SK-N-SH (cell line): ENCODE measurements around the gene NCKAP5. TPM values are rescaled to one million over a fixed set of nuclear protein-coding genes. Genes with fewer than 3 reads are reported as not detected.

Experiments
- CTCF ChIA-PET: fragments of 300-600, 350-600 bp; formaldehyde crosslinking; extraction: SDS; loops from one replicate; lab custom pipeline; 2021; lab: Yijun Ruan, JAX
- POLR2A ChIA-PET: fragments of 350-600 bp; sonication (Branson Sonifier 250); formaldehyde crosslinking; extraction: SDS; loops from one replicate; lab custom pipeline; 2020; ENCODE audit warnings: antibody characterized with exemption, inconsistent platforms; lab: Yijun Ruan, JAX
- DNase-seq: peaks from one replicate; pipeline ENCODE4 v3.0.0; 2012
- H2AFZ ChIP-seq: fragments of 200-600 bp; sonication (generic); 2 replicates; pipeline ENCODE4 v1.8.1; 2016; ENCODE audit warnings: antibody characterized with exemption, mild to moderate bottlenecking, low read depth
- H3F3A ChIP-seq: fragments of 200-600 bp; sonication (generic); replicated peaks from 2 replicates; pipeline ENCODE3; 2016; ENCODE audit warnings: antibody characterized with exemption, mild to moderate bottlenecking; ENCODE audit not compliant: insufficient read depth
- H3K27ac ChIP-seq, 2 experiments: fragments of 200-500 bp in 1 of 2; fragments of 200-600 bp in 1 of 2; sonication (Bioruptor generic) in 1 of 2; sonication (generic), shearing (Covaris generic) in 1 of 2; 2 replicates each; pipeline versions ENCODE4 v1.5.1 to v1.6.1; 2014 to 2016; ENCODE audit warnings: low read depth in 2 of 2, inconsistent platforms in 1 of 2, low read length in 1 of 2, mild to moderate bottlenecking in 1 of 2, mixed read lengths in 1 of 2
- H3K27me3 ChIP-seq: fragments of 200-600 bp; sonication (generic), shearing (Covaris generic); 2 replicates; pipeline ENCODE4 v1.6.1; 2016; ENCODE audit warnings: mixed run types; ENCODE audit not compliant: insufficient read depth
- H3K36me3 ChIP-seq, 2 experiments: fragments of 200-500 bp in 1 of 2; fragments of 200-600 bp in 1 of 2; sonication (Bioruptor generic) in 1 of 2; sonication (generic) in 1 of 2; replicated peaks in 1 of 2; 2 replicates each; pipeline versions ENCODE3 to v1.5.1; 2014 to 2016; ENCODE audit warnings: low read length in 1 of 2, mild to moderate bottlenecking in 1 of 2; ENCODE audit not compliant: insufficient read depth in 2 of 2, control insufficient read depth in 1 of 2
- H3K4me1 ChIP-seq, 2 experiments: fragments of 200-500 bp in 1 of 2; fragments of 200-600 bp in 1 of 2; sonication (Bioruptor generic) in 1 of 2; sonication (generic), shearing (Covaris generic) in 1 of 2; 2 replicates each; pipeline versions ENCODE4 v1.5.1 to v1.6.1; 2014 to 2016; ENCODE audit warnings: low read depth in 1 of 2, low read length in 1 of 2, mixed run types in 1 of 2; ENCODE audit not compliant: insufficient read depth in 2 of 2, control insufficient read depth in 1 of 2
- H3K4me2 ChIP-seq: fragments of 200-600 bp; sonication (generic), shearing (Covaris generic); 2 replicates; pipeline ENCODE4 v1.6.1; 2017; ENCODE audit warnings: mixed run types
- H3K4me3 ChIP-seq, 2 experiments: fragments of 200-500 bp in 1 of 2; fragments of 200-600 bp in 1 of 2; sonication (Bioruptor generic) in 1 of 2; sonication (generic), shearing (Covaris generic) in 1 of 2; 2 replicates each; pipeline versions ENCODE4 v1.5.1 to v1.8.1; 2014 to 2016; ENCODE audit warnings: low read depth in 2 of 2, inconsistent platforms in 1 of 2, low read length in 1 of 2, mild to moderate bottlenecking in 1 of 2, mixed read lengths in 1 of 2, moderate library complexity in 1 of 2
- H3K79me2 ChIP-seq: fragments of 200-600 bp; sonication (generic); 2 replicates; pipeline ENCODE4 v1.8.1; 2017; ENCODE audit warnings: mild to moderate bottlenecking; ENCODE audit not compliant: insufficient read depth
- H3K9ac ChIP-seq: fragments of 200-600 bp; sonication (generic); 2 replicates; pipeline ENCODE4 v1.6.1; 2017; ENCODE audit warnings: mixed run types
- H3K9me2 ChIP-seq: fragments of 200-600 bp; sonication (generic); 2 replicates; pipeline ENCODE4 v1.6.1; 2017; ENCODE audit warnings: mixed run types
- H3K9me3 ChIP-seq: fragments of 200-600 bp; sonication (generic); 2 replicates; pipeline ENCODE4 v1.6.1; 2017; ENCODE audit warnings: mixed run types, mild to moderate bottlenecking, moderate library complexity
- H4K20me1 ChIP-seq: fragments of 200-600 bp; sonication (generic); 2 replicates; pipeline ENCODE4 v1.6.1; 2017; ENCODE audit warnings: mild to moderate bottlenecking, mixed run types; ENCODE audit not compliant: insufficient read depth
- FOSL2 ChIP-seq: IDR thresholded peaks from 2 replicates; pipeline ENCODE4 v1.4.0; 2012; ENCODE audit warnings: low read depth, mild to moderate bottlenecking, moderate library complexity, borderline replicate concordance
- FOXJ3 ChIP-seq: sonication (generic); formaldehyde crosslinking; IDR thresholded peaks from 2 replicates; pipeline ENCODE4 v1.5.1; 2020; ENCODE audit warnings: mild to moderate bottlenecking, missing genetic modification reagents
- GABPA ChIP-seq: IDR thresholded peaks from 2 replicates; pipeline ENCODE4 v1.4.0; 2012; ENCODE audit warnings: low read depth, mild to moderate bottlenecking
- GATA2 ChIP-seq: sonication (generic); formaldehyde crosslinking; IDR thresholded peaks from 2 replicates; pipeline ENCODE4 v1.5.0; 2020; ENCODE audit warnings: mild to moderate bottlenecking, missing genetic modification reagents
- MEF2A ChIP-seq: IDR thresholded peaks from 2 replicates; pipeline ENCODE4 v1.4.0; 2012; ENCODE audit warnings: low read depth, borderline replicate concordance
- RXRA ChIP-seq: IDR thresholded peaks from 2 replicates; pipeline ENCODE4 v1.4.0; 2012; ENCODE audit warnings: low read depth, mild to moderate bottlenecking, borderline replicate concordance
- TCF12 ChIP-seq: IDR thresholded peaks from 2 replicates; pipeline ENCODE4 v1.4.0; 2012
- YY1 ChIP-seq: IDR thresholded peaks from 2 replicates; pipeline ENCODE4 v1.4.0; 2012; ENCODE audit warnings: low read depth, mild to moderate bottlenecking
- WGBS: methylation state at CpG from one replicate; pipeline ENCODE4 v1.1.6; 2017; ENCODE audit warnings: low lambda C conversion rate; 5-methylcytosine and 5-hydroxymethylcytosine counted together
- polyA plus RNA-seq, 3 experiments: library from polyadenylated mRNA; depleted of rRNA; stranded (reverse); fragments of >200 nt; gene quantifications; 2 replicates each; pipeline ENCODE4 v1.2.3, GENCODE V29; 2012
- TF ChIP-seq, protein P1 (sequence below): fragments of 150-350 bp; IDR thresholded peaks from 2 replicates; pipeline ENCODE4 v1.6.1; 2016; ENCODE audit warnings: mild to moderate bottlenecking, low read depth, low read length
- TF ChIP-seq, protein P2 (sequence below): IDR thresholded peaks from 2 replicates; pipeline ENCODE4 v1.4.0; 2012; ENCODE audit warnings: low read depth
- TF ChIP-seq, protein P3 (sequence below): fragments of 200-600 bp; sonication (generic); IDR thresholded peaks from 2 replicates; pipeline ENCODE4 v1.6.1; 2017; ENCODE audit warnings: antibody characterized with exemption, mild to moderate bottlenecking, moderate library complexity

Gene NCKAP5
- polyA plus RNA-seq, 1 of the 3 experiments (the other 2 are of a cell fraction), result 0.02 TPM

DNA sequence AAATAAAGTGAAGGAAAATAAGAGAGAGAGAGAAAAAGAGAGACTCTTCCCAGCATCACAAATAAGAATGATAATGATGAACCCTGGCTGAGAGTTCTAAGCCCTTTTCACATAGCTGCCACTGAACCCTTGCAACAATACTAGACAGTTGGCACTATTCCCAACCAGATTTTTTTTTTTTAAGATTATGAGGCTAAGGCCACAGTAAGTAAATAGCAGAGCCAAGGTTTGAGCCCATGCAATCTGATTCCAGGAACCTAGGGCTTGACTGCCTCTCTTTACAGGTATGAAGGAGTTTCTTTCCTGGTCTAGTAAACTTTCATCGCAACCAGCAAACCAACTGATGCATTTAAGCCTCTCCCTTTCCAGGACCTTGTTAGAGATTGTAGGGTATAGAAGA is 424.6 kb downstream of the NCKAP5 start:
- Histone ChIP-seq H3K9me3 (no peaks in the 10 kb centered on the region), H3K9ac (no peak overlapping the region), H3K4me1 (no peaks in the 10 kb centered on the region; a peak in 1 of 4 replicates), H3F3A (no peaks in the 10 kb centered on the region), H2AFZ (no peak overlapping the region), H3K4me3 (no peak overlapping the region), H3K79me2 (no peaks in the 10 kb centered on the region), H3K27ac (no peak overlapping the region), H3K9me2 (no peaks in the 10 kb centered on the region), H3K27me3 (no peaks in the 10 kb centered on the region), H3K36me3 (no peaks in the 10 kb centered on the region), H4K20me1 (no peaks in the 10 kb centered on the region), H3K4me2 (no peak overlapping the region)
- DNase-seq, result no peak
- CTCF ChIA-PET, result no interaction called here
- WGBS, result 100% methylated on average over 1 of the region's 1 CpG
- no peak for TF ChIP-seq GATA2
- no peak for TF ChIP-seq YY1
- no peak for TF ChIP-seq TCF12
- TF ChIP-seq, protein P1, sequence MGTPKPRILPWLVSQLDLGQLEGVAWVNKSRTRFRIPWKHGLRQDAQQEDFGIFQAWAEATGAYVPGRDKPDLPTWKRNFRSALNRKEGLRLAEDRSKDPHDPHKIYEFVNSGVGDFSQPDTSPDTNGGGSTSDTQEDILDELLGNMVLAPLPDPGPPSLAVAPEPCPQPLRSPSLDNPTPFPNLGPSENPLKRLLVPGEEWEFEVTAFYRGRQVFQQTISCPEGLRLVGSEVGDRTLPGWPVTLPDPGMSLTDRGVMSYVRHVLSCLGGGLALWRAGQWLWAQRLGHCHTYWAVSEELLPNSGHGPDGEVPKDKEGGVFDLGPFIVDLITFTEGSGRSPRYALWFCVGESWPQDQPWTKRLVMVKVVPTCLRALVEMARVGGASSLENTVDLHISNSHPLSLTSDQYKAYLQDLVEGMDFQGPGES, result no peak
- no peak for TF ChIP-seq MEF2A
- TF ChIP-seq, protein P2, sequence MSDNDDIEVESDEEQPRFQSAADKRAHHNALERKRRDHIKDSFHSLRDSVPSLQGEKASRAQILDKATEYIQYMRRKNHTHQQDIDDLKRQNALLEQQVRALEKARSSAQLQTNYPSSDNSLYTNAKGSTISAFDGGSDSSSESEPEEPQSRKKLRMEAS, result no peak
- TF ChIP-seq RXRA, result no peak
- no peak for TF ChIP-seq FOXJ3 (CRISPR knock-in tag)
- no peak for TF ChIP-seq FOSL2
- POLR2A ChIA-PET, result no interaction called here

DNA sequence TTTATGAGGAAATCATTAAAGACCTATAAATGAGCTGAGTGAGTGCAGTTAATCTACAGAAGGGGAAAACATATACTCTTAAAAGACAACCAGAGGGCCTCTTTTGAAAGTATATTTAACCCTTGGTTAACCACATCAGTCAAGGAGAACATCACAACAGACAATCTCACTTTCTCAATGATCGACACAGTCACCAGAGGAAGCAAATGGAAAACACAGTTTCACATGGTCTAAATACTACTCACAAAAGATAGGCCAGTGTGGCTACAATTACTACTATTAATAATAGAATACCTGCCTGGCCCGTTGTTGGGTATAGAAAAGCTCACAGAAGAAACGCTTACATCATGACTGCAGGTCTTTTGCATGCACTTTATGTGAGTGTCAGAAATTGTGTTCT is 426.2 kb downstream of the NCKAP5 start:
- Histone ChIP-seq H2AFZ (no peak overlapping the region), H3K9me3 (no peaks in the 10 kb centered on the region), H4K20me1 (no peaks in the 10 kb centered on the region), H3K9me2 (no peaks in the 10 kb centered on the region), H3K27ac (no peak overlapping the region), H3K9ac (no peak overlapping the region), H3K4me3 (no peak overlapping the region), H3K79me2 (no peaks in the 10 kb centered on the region), H3K27me3 (no peaks in the 10 kb centered on the region), H3F3A (no peaks in the 10 kb centered on the region), H3K36me3 (no peaks in the 10 kb centered on the region), H3K4me2 (no peak overlapping the region), H3K4me1 (no peaks in the 10 kb centered on the region; a peak in 1 of 4 replicates)
- TF ChIP-seq, protein P1, result no peak
- TF ChIP-seq YY1 (no peak), GABPA (no peak), MEF2A (no peak)
- TF ChIP-seq, protein P3, sequence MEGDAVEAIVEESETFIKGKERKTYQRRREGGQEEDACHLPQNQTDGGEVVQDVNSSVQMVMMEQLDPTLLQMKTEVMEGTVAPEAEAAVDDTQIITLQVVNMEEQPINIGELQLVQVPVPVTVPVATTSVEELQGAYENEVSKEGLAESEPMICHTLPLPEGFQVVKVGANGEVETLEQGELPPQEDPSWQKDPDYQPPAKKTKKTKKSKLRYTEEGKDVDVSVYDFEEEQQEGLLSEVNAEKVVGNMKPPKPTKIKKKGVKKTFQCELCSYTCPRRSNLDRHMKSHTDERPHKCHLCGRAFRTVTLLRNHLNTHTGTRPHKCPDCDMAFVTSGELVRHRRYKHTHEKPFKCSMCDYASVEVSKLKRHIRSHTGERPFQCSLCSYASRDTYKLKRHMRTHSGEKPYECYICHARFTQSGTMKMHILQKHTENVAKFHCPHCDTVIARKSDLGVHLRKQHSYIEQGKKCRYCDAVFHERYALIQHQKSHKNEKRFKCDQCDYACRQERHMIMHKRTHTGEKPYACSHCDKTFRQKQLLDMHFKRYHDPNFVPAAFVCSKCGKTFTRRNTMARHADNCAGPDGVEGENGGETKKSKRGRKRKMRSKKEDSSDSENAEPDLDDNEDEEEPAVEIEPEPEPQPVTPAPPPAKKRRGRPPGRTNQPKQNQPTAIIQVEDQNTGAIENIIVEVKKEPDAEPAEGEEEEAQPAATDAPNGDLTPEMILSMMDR, result no peak
- 80% methylated on average over 3 of the region's 3 CpGs for WGBS
- ChIA-PET CTCF (interaction anchor here (0.7 to 1.5 kb wide), 2 partner anchors 12 to 30 kb away, joined by 3 read pairs; no protein-coding TSS in a partner anchor), POLR2A (no interaction called here)
- DNase-seq, result no peak
